ENCODE data around the gene EXD3.
"Not testable (repeated sequence)": the region's sequence is repeated elsewhere in the genome, so short reads cannot be mapped to it uniquely, and the experiment has no call there.

EXD3 gene

GRCh38 chr9:137379761-137380161 is 43.2 kb downstream of the EXD3 start:
- no peak for DNase-seq (ENCODE audit: low read depth)

- not testable (repeated sequence) for DNase-seq (ENCODE audit: low read depth)
Measured at GRCh38 chr9:137378688-137379410, 44.1 kb downstream of the EXD3 start.

GRCh38 chr9:137376386-137376785 is 46.6 kb downstream of the EXD3 start:
- DNase-seq (ENCODE audit: low read depth) = no peak

DNA sequence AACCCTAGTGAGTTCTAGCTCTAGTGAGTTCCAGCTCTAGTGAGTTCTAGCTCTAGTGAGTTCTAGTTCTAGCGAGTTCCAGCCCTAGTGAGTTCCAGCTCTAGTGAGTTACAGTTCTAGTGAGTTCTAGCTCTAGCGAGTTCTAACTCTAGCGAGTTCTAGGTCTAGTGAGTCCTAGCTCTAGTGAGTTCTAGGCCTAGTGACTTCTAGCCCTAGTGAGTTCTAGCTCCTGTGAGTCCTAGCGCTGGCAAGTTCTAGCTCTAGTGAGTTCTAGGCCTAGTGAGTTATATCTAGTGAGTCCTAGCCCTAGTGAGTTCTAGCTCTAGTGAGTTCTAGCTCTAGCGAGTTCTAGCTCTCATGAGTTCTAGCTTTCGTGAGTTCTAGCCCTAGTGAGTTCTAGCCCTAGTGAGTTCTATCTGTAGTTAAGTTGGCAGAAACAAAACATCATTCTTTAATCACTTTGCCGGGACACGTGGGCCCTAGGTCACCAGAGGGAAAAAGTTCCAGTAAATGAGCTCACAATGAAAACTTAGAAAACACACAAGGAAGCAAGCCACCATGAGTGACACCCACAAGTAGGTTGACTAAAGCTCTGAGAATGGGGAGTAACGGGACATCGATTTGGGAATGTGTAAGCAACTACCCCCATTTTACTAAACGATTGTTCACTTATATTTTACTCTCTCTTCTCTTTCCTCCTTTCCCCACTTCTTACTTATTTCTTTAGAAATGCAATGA is 47.5 kb downstream of the EXD3 start:
- DNase-seq (ENCODE audit: low read depth) = no peak

- no peak for DNase-seq (ENCODE audit: low read depth)
Measured at GRCh38 chr9:137374131-137374845, 48.7 kb downstream of the EXD3 start.

- no peak for DNase-seq (ENCODE audit: low read depth)
Measured at GRCh38 chr9:137373611-137373980, 49.4 kb downstream of the EXD3 start.

DNA sequence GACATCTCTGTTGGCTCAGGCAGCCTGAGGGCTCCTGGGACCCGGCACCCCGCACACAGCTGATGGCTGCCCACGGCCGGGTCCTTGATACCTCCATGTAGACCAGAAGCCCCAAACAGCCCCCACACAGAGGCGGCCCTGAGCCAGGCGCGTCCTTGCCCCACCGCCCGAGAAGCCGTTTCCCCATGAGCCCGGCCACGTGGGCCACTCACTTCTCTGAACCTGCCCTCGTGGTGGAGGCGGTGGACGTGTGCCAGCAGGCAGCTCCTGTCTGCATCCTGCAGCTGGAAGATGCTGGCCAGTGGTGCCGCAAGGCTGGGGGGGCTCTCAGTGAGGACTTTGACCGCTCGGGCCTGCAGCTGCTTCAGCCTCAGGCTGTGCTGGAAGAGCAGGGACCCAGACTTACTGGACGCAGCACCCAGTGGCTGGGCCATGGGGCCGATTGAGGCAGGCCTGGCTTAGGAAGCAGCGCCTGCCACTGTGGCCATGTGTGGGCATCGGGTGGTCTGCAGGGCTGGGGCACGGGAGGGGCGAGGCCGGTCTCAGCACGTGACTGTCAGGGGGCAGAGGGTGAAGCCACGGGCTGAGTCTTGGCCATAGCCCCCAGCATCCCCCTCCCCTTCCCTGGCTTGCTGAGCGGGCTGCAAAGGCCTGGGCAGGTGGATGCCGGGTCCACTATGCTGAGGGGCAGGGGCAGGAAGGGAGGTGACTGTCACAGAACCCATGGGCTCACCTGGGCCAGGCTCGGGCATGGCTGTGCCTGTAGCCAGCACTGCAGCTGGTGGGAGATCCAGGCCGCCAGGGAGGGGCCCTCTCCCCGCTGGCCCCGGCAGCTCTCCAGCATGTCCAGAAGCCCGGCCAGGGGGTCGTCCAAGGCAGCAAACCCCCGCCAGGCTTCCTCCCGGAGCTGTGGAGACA is 50.0 kb downstream of the EXD3 start:
- no peak for DNase-seq (ENCODE audit: low read depth)

- no peak for DNase-seq (ENCODE audit: low read depth)
Measured at GRCh38 chr9:137371946-137372651, 50.9 kb downstream of the EXD3 start.

GRCh38 chr9:137371521-137371941 is 51.4 kb downstream of the EXD3 start:
- no peak for DNase-seq (ENCODE audit: low read depth)

DNA sequence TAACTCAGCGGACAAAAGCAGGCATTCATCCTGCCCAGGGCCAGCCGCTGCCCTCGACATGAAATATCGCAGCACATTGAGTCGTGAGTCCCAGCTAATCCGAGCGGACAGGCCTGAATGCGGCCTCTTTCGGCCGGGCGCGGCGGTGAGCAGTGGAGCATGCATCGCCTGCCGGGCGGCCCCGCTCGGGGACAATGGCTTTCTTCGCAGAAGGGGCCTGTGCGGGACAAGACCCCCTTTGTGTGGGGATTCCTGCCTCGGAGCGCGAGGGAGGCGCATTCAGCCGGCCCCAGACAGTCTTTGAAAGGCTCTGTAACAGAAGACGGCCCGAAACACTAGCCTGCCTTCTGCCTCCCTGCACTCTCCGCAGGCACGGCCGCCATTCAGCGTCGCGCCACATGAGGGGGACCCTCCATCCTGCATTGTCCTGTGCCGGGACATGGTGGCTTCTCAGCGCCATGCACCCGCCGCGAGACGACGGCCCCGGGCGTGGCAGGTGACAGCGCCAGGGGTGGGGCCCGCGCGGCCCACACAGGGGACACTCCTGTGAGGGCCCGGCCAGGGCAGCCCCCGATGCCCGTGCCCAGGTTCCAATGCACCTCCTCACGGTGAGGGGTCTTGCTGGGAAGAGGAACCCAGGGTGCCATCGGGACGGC is 52.0 kb downstream of the EXD3 start:
- DNase-seq (ENCODE audit: low read depth) = no peak

DNA sequence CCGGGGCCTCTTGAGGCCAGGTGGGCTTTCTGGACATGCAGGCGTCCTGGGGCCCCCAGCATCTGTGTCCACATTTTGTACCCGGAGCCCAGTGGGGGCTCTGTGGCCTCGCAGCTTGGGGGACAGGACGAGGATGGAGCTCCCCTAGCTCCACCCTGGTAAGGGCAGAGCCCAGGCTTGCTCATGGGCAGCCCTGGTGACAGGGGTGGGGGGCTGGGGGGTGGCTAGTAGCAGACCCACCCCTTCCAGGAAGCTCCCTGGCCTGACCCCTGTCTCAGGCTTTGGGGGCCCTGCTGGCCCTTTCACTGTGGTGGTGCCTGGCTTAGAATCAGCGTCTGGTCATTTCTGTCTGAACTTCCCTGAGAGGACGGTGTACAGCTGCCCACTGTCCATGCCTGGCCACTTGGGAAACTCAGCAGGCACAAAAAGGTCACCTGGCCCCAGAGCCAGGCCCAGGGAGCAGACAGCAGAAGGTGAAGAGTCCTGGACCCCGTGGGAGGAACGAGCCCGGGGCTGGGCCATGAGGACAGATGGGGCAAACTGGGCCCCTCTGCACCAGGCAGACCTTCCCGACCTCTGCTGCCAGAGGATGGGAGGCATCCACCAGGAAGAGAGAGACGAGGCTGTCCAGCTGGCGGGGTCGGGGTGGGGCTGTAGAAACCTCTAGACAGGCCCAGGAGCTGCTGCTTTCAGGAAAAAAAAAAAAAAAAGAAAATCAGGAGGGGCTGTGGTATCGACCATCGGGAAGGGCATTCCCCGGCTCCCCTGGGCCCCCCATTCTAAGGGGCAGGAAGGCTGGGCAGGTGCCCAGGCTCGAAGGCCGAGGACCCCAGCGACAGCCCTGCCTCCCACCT is 52.8 kb downstream of the EXD3 start:
- no peak for DNase-seq (ENCODE audit: low read depth)

GRCh38 chr9:137369061-137369787 is 53.7 kb downstream of the EXD3 start:
- DNase-seq (ENCODE audit: low read depth) = no peak

GRCh38 chr9:137368431-137369035 is 54.4 kb downstream of the EXD3 start:
- DNase-seq (ENCODE audit: low read depth) = no peak

GRCh38 chr9:137367506-137368430 is 55.2 kb downstream of the EXD3 start:
- DNase-seq (ENCODE audit: low read depth) = no peak

DNA sequence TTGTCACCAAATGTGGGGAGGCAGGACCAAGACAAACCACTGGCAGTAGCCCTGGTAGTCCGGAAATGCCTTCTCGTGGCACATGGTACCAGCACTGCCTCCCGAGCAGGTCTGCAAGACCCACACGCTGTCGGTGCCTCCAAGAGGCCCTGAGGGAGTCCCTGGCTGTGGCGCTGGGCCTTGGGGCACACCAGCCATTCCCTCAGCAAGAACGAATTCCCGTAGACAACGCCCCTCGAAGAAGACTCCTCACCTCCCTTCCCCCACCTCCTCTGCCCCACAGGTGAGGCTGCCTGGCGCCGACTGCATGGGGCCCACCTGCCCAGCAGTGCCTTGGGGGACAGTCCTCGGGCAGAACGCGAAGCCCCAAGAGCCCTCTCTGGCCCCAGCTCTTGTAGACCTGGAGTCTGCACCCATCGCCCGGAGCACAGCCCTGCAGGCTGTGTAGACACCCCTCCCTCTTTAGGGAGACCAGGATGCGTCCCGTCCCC is 56.0 kb downstream of the EXD3 start:
- no peak for DNase-seq (ENCODE audit: low read depth)

- no peak for DNase-seq (ENCODE audit: low read depth)
Measured at GRCh38 chr9:137366445-137366810, 56.5 kb downstream of the EXD3 start.

Measured in T follicular helper cell (primary cell).